RKO (cell line): ENCODE results near the gene MAST4.

Source experiments
- DNase-seq: peaks from one replicate; pipeline ENCODE4 v3.0.0-alpha.2; 2016; ENCODE audit warnings: low spot score

Gene MAST4

GRCh38 chr5:66875315-66875714 lies 279.1 kb downstream of the MAST4 start:
- no peak for DNase-seq

GRCh38 chr5:66876266-66876807 lies 280.1 kb downstream of the MAST4 start:
- no peak for DNase-seq

GRCh38 chr5:66877843-66878242 lies 281.6 kb downstream of the MAST4 start:
- DNase-seq: no peak

- DNase-seq: no peak
Observed at GRCh38 chr5:66880401-66880800, 284.2 kb downstream of the MAST4 start.

GRCh38 chr5:66881480-66882161 lies 285.4 kb downstream of the MAST4 start:
- DNase-seq: no peak

GRCh38 chr5:66882606-66883227 lies 286.5 kb downstream of the MAST4 start:
- DNase-seq: peak; percentile 26

GRCh38 chr5:66884564-66885243 lies 288.5 kb downstream of the MAST4 start:
- no peak for DNase-seq

GRCh38 chr5:66886941-66887340 lies 290.7 kb downstream of the MAST4 start:
- DNase-seq: no peak

- no peak for DNase-seq
Observed at GRCh38 chr5:66888613-66889012, 292.4 kb downstream of the MAST4 start.

- DNase-seq: no peak
Observed at GRCh38 chr5:66889056-66889455, 292.9 kb downstream of the MAST4 start.

GRCh38 chr5:66889524-66889923 lies 293.3 kb downstream of the MAST4 start:
- DNase-seq: no peak

- no peak for DNase-seq
Observed at GRCh38 chr5:66891184-66891925, 295.2 kb downstream of the MAST4 start.

GRCh38 chr5:66892716-66893115 lies 296.5 kb downstream of the MAST4 start:
- no peak for DNase-seq

- DNase-seq: peak; percentile 4
Observed at GRCh38 chr5:66894480-66895240, 298.5 kb downstream of the MAST4 start.

- no peak for DNase-seq
Observed at GRCh38 chr5:66896171-66896570, 300.0 kb downstream of the MAST4 start.

GRCh38 chr5:66897356-66897755 lies 301.2 kb downstream of the MAST4 start:
- no peak for DNase-seq

- DNase-seq: no peak
Observed at GRCh38 chr5:66898241-66898995, 302.2 kb downstream of the MAST4 start.

- DNase-seq: no peak
Observed at GRCh38 chr5:66903218-66903617, 307.0 kb downstream of the MAST4 start.

GRCh38 chr5:66903709-66904108 lies 307.5 kb downstream of the MAST4 start:
- DNase-seq: no peak

GRCh38 chr5:66904189-66904588 lies 308.0 kb downstream of the MAST4 start:
- DNase-seq: no peak

GRCh38 chr5:66906021-66906420 lies 309.8 kb downstream of the MAST4 start:
- no peak for DNase-seq
